Measurements from ENCODE around the gene MAP3K21. TPM values are rescaled to one million over a fixed set of nuclear protein-coding genes. Genes with fewer than 3 reads are reported as not detected.

MAP3K21 gene
- total and polyA plus RNA-seq, 7 donors, result 0.04 to 0.49 (median 0.13) TPM

DNA sequence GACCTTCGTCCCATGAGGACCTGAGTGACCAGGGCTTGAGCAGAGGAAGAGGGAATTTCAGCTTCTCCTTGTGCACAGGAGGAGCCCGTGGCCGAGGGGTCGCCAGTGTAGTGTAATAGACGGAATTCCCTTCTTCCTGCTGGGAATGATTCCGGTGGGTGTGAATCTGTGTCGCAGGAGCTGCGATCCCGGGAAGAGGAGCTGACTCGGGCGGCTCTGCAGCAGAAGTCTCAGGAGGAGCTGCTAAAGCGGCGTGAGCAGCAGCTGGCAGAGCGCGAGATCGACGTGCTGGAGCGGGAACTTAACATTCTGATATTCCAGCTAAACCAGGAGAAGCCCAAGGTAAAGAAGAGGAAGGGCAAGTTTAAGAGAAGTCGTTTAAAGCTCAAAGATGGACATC, 34.4 kb downstream of the MAP3K21 start:
- H3K36me3 ChIP-seq (ENCODE audit: insufficient read depth in 1 of 2, low read depth in 1 of 2), result no peaks in the 10 kb centered on the region
- no peak overlapping the region for H3K27ac ChIP-seq
- H3K4me3 ChIP-seq, result no peak overlapping the region
- DNase-seq (no peak), ATAC-seq (no peak)
- no peaks in the 10 kb centered on the region for H3K4me1 ChIP-seq
- TF ChIP-seq, protein P1, sequence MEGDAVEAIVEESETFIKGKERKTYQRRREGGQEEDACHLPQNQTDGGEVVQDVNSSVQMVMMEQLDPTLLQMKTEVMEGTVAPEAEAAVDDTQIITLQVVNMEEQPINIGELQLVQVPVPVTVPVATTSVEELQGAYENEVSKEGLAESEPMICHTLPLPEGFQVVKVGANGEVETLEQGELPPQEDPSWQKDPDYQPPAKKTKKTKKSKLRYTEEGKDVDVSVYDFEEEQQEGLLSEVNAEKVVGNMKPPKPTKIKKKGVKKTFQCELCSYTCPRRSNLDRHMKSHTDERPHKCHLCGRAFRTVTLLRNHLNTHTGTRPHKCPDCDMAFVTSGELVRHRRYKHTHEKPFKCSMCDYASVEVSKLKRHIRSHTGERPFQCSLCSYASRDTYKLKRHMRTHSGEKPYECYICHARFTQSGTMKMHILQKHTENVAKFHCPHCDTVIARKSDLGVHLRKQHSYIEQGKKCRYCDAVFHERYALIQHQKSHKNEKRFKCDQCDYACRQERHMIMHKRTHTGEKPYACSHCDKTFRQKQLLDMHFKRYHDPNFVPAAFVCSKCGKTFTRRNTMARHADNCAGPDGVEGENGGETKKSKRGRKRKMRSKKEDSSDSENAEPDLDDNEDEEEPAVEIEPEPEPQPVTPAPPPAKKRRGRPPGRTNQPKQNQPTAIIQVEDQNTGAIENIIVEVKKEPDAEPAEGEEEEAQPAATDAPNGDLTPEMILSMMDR (IDR thresholded peaks at IDR 0.05), result no peak
- 28 to 31% (median 29%) methylated on average over 19 of the region's 19 CpGs for WGBS, 3 donors
- no peaks in the 10 kb centered on the region for H3K9me3 ChIP-seq
- intact Hi-C loops (cut with DNase I), result no loop called here
- peaks cover 0 to 3% (median 0%) of the 10 kb centered on the region in 3 donors for H3K27me3 ChIP-seq (ENCODE audit: insufficient read depth in 3 of 3, low read length in 2 of 3)

DNA sequence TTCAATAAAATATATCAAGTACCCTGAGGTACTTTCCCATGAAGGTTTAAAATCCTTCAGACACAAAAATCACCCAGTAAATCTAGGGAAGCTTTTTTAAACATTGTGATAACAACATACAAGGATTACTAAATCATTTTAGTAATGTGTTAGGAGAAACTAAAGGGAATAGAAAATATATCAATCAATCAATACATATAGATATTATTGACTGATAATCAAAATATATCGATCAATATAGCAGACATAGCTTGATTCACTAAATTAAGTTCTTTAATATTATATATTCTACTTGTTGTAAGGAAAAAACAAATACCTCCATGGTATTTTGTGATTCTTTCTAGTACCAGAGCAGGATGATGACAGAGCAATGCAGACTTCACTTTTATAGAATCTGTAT, 35.2 kb downstream of the MAP3K21 start:
- intact Hi-C loops (cut with DNase I), result no loop called here
- Histone ChIP-seq H3K4me1 (no peaks in the 10 kb centered on the region), H3K9me3 (no peaks in the 10 kb centered on the region), H3K36me3 (ENCODE audit: insufficient read depth in 1 of 2, low read depth in 1 of 2) (no peaks in the 10 kb centered on the region), H3K27me3 (ENCODE audit: insufficient read depth in 3 of 3, low read length in 2 of 3) (peaks cover 0 to 3% (median 0%) of the 10 kb centered on the region in 3 donors), H3K27ac (no peak overlapping the region), H3K4me3 (no peak overlapping the region)
- WGBS, 3 donors, result 86 to 95% (median 90%) methylated on average over 1 of the region's 1 CpG
- ATAC-seq, result no peak
- DNase-seq, result no peak
- TF ChIP-seq, protein P1 (IDR thresholded peaks at IDR 0.05), result no peak

DNA sequence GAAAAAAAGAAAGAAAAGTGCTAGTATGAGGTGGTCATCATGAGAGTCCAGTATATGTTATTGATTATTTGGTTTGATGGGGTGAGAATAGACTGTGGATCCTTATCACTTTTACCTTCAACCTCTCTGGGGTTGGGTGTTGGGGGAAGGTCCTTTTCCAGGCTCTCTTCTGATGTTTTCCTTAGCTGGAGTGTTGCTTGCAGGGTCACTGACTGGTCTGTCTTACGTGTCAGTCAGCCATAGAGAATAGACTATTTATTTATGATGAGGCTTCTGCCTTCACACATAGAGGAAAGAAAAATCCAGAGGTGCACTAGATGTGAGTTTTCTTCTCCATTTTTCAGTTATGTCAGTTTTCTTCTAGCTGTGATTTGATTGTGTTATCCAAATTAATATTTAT, 36.5 kb downstream of the MAP3K21 start:
- TF ChIP-seq, protein P1 (IDR thresholded peaks at IDR 0.05), result no peak
- WGBS, 3 donors, result 52 to 86% (median 73%) methylated on average over 1 of the region's 1 CpG
- intact Hi-C loops (cut with DNase I), result no loop called here

DNA sequence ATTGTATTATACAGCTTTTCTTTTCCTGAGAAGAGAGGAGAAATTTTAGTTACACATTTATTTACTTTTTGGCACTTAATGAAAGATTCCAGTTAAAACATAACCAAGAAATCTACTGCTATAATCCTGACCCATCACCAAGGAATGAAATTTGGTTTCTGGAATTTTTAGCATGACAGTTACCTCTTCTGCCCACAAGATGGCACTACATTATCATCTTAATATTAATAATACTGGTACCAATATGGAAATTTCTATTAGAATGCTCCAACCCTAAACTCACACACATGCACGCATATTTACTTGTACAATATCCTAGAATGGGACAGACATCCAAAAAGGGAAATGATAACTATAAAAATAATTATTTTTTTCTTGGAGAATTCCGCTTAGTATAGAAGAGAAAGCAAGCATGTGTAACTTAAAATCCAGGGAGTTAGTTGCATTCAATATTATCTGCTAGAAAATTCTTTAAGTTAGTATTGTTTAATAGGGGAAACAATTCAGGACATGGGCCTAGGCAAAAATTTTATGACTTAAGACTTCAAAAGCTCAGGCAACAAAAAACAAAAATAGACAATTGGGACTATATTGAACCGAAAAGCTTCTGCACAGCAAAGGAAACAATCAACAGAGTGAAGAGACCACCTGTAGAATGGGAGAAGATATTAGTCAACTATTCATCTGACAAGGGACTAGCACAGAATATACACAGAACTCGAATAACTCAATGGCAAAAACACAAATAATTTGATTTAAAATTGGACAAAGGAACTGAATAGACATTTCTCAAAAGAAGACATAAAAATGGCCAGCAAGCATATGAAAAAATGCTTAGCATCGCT, 37.4 kb downstream of the MAP3K21 start:
- no peak for DNase-seq
- peaks cover 0 to 3% (median 0%) of the 10 kb centered on the region in 3 donors for H3K27me3 ChIP-seq (ENCODE audit: insufficient read depth in 3 of 3, low read length in 2 of 3)
- no peak overlapping the region for H3K4me3 ChIP-seq
- intact Hi-C loops (cut with DNase I), result no loop called here
- TF ChIP-seq, protein P1 (IDR thresholded peaks at IDR 0.05), result peak; percentile 58
- WGBS, 3 donors, result 73 to 77% (median 75%) methylated on average over 5 of the region's 5 CpGs
- H3K4me1 ChIP-seq, result no peaks in the 10 kb centered on the region
- H3K36me3 ChIP-seq (ENCODE audit: insufficient read depth in 1 of 2, low read depth in 1 of 2), result no peaks in the 10 kb centered on the region
- no peak for ATAC-seq
- no peaks in the 10 kb centered on the region for H3K9me3 ChIP-seq
- no peak overlapping the region for H3K27ac ChIP-seq

More for the DNA sequence above, 36.5 kb downstream of the MAP3K21 start:
- H3K36me3 ChIP-seq (ENCODE audit: insufficient read depth in 1 of 2, low read depth in 1 of 2), result no peaks in the 10 kb centered on the region
- H3K4me1 ChIP-seq, result no peaks in the 10 kb centered on the region
- no peak overlapping the region for H3K4me3 ChIP-seq
- no peak overlapping the region for H3K27ac ChIP-seq
- peaks cover 0 to 3% (median 0%) of the 10 kb centered on the region in 3 donors for H3K27me3 ChIP-seq (ENCODE audit: insufficient read depth in 3 of 3, low read length in 2 of 3)
- ATAC-seq (no peak), DNase-seq (no peak)
- no peaks in the 10 kb centered on the region for H3K9me3 ChIP-seq

All from psoas muscle (tissue), 8 donors.